Keratinocyte (primary cell): ENCODE data around the gene INSYN2A. TPM values are rescaled to one million over a fixed set of nuclear protein-coding genes. Genes with fewer than 3 reads are reported as not detected.

Experiments
- DNase-seq: peaks from one replicate; pipeline ENCODE4 v3.0.0-alpha.2; 2011; ENCODE audit warnings: low read depth, missing footprints, low spot score
- FAIRE-seq: peaks from 2 replicates; lab custom pipeline; 2011; peaks lifted over from hg19 to GRCh38; lab: Jason Lieb, UNC
- H2AFZ ChIP-seq: 2 replicates; pipeline ENCODE4 v1.6.0; 2012; ENCODE audit warnings: low read length, control low read depth, inconsistent platforms; ENCODE audit not compliant: control insufficient read depth
- H3K27ac ChIP-seq: 2 replicates; pipeline ENCODE4 v1.5.1; 2011; ENCODE audit warnings: low read length; ENCODE audit not compliant: control insufficient read depth, insufficient read depth
- H3K27me3 ChIP-seq: 3 replicates; pipeline ENCODE4 v1.6.0; 2011; ENCODE audit warnings: low read length; ENCODE audit not compliant: control insufficient read depth, insufficient read depth; ENCODE audit errors: extremely low read depth
- H3K36me3 ChIP-seq, 2 experiments: 2 replicates in 1 of 2; 3 replicates in 1 of 2; pipeline ENCODE4 v1.5.1; 2011; ENCODE audit warnings: low read length in 2 of 2, mild to moderate bottlenecking in 1 of 2; ENCODE audit not compliant: control insufficient read depth in 2 of 2, insufficient read depth in 2 of 2; ENCODE audit errors: extremely low read depth in 1 of 2
- H3K4me1 ChIP-seq: 3 replicates; pipeline ENCODE4 v1.5.1; 2011; ENCODE audit warnings: low read length; ENCODE audit not compliant: control insufficient read depth, insufficient read depth; ENCODE audit errors: extremely low read depth
- H3K4me2 ChIP-seq: 3 replicates; pipeline ENCODE4 v1.6.0; 2011; ENCODE audit warnings: low read depth, low read length; ENCODE audit not compliant: control insufficient read depth, insufficient read depth; ENCODE audit errors: extremely low read depth
- H3K4me3 ChIP-seq, 3 experiments: fragments of 200-600 bp in 1 of 3; sonication (generic) in 1 of 3; 2 replicates in 2 of 3; 3 replicates in 1 of 3; pipeline ENCODE4 v1.5.1; 2011 to 2016; ENCODE audit warnings: low read length in 3 of 3, mild to moderate bottlenecking in 3 of 3, control low read depth in 2 of 3, inconsistent platforms in 1 of 3, low read depth in 1 of 3, mixed read lengths in 1 of 3, mixed run types in 1 of 3, moderate library complexity in 1 of 3; ENCODE audit not compliant: control insufficient read depth in 2 of 3, insufficient read depth in 2 of 3; ENCODE audit errors: extremely low read depth in 1 of 3
- H3K79me2 ChIP-seq: 2 replicates; pipeline ENCODE4 v1.6.0; 2012; ENCODE audit warnings: low read length; ENCODE audit not compliant: control insufficient read depth, insufficient read depth
- H3K9ac ChIP-seq: 3 replicates; pipeline ENCODE4 v1.6.0; 2011; ENCODE audit warnings: low read length; ENCODE audit not compliant: control insufficient read depth, insufficient read depth; ENCODE audit errors: extremely low read depth
- H3K9me1 ChIP-seq: 3 replicates; pipeline ENCODE4 v1.6.0; 2011; ENCODE audit warnings: low read length; ENCODE audit not compliant: control insufficient read depth, insufficient read depth; ENCODE audit errors: extremely low read depth
- H3K9me3 ChIP-seq: 2 replicates; pipeline ENCODE4 v1.5.1; 2012; ENCODE audit warnings: low read depth, low read length; ENCODE audit not compliant: control insufficient read depth
- H4K20me1 ChIP-seq: 3 replicates; pipeline ENCODE4 v1.6.0; 2011; ENCODE audit warnings: low read length; ENCODE audit not compliant: control insufficient read depth, insufficient read depth; ENCODE audit errors: extremely low read depth
- EZH2 ChIP-seq: IDR thresholded peaks from one replicate; pipeline ENCODE4 v1.6.1; 2012; ENCODE audit warnings: inconsistent platforms, mild to moderate bottlenecking, low read length, moderate library complexity
- dilution Hi-C: fragments of 300-500 bp; cut with MboI; formaldehyde crosslinking; loops from one replicate; pipeline ENCODE4 v1.7.0; 2020; ENCODE audit warnings: low sequenced_read_pairs; ENCODE audit not compliant: extremely low pct_ligation_motif_present
- polyA plus RNA-seq, 5 experiments: library from polyadenylated mRNA; depleted of rRNA in 3 of 5; stranded (reverse) in 3 of 5; stranded (forward) in 1 of 5; unstranded in 1 of 5; fragments of >200 nt; gene quantifications; 1 replicate in 1 of 5; 2 replicates in 3 of 5; 3 replicates in 1 of 5; pipeline versions ENCODE4 v1.2.1 to v1.2.3, GENCODE V29; 2011 to 2012; ENCODE audit warnings: missing spikeins in 2 of 5, low read depth in 1 of 5, low replicate concordance in 1 of 5
- TF ChIP-seq, protein P1 (sequence below), 3 experiments: IDR thresholded peaks in 1 of 3; conservative IDR thresholded peaks in 1 of 3; optimal IDR thresholded peaks in 1 of 3; 2 replicates in 2 of 3; 3 replicates in 1 of 3; pipeline versions ENCODE3 to v1.5.1; 2011; ENCODE audit warnings: low read length in 3 of 3, mild to moderate bottlenecking in 3 of 3, moderate library complexity in 2 of 3, control low read depth in 1 of 3, inconsistent platforms in 1 of 3; ENCODE audit not compliant: insufficient read depth in 2 of 3; ENCODE audit errors: extremely low read depth in 1 of 3

The INSYN2A gene
- polyA plus RNA-seq, 1 donor (not counting 4 experiments of a cell fraction or from before 2014, with no cell fraction given) = not detected

GRCh38 chr10:127218658-127219057 is 22.3 kb upstream of the INSYN2A start:
- H3K4me1 ChIP-seq = peaks cover 14% of the 10 kb centered on the region
- no peaks in the 10 kb centered on the region for H4K20me1 ChIP-seq
- FAIRE-seq = no peak
- no peaks in the 10 kb centered on the region for H3K9me1 ChIP-seq
- H3K9me3 ChIP-seq = no peaks in the 10 kb centered on the region
- no peaks in the 10 kb centered on the region for H3K27me3 ChIP-seq
- dilution Hi-C loops = no loop called here
- no peak for DNase-seq
- no peak overlapping the region for H3K4me2 ChIP-seq
- TF ChIP-seq EZH2 = no peak
- TF ChIP-seq, protein P1, sequence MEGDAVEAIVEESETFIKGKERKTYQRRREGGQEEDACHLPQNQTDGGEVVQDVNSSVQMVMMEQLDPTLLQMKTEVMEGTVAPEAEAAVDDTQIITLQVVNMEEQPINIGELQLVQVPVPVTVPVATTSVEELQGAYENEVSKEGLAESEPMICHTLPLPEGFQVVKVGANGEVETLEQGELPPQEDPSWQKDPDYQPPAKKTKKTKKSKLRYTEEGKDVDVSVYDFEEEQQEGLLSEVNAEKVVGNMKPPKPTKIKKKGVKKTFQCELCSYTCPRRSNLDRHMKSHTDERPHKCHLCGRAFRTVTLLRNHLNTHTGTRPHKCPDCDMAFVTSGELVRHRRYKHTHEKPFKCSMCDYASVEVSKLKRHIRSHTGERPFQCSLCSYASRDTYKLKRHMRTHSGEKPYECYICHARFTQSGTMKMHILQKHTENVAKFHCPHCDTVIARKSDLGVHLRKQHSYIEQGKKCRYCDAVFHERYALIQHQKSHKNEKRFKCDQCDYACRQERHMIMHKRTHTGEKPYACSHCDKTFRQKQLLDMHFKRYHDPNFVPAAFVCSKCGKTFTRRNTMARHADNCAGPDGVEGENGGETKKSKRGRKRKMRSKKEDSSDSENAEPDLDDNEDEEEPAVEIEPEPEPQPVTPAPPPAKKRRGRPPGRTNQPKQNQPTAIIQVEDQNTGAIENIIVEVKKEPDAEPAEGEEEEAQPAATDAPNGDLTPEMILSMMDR (optimal IDR thresholded peaks at IDR 0.05 in 1 of 3, IDR thresholded peaks at IDR 0.05 in 1 of 3, conservative IDR thresholded peaks at IDR 0.05 in 1 of 3; ENCODE audit: extremely low read depth in 1 of 3, insufficient read depth in 2 of 3, low read length in 3 of 3) = no peak
- no peak overlapping the region for H3K9ac ChIP-seq
- H3K27ac ChIP-seq = no peak overlapping the region
- H3K79me2 ChIP-seq = no peaks in the 10 kb centered on the region
- no peaks in the 10 kb centered on the region for H3K36me3 ChIP-seq
- no peak overlapping the region for H2AFZ ChIP-seq
- H3K4me3 ChIP-seq = no peak overlapping the region

GRCh38 chr10:127216786-127217185 is 20.4 kb upstream of the INSYN2A start:
- Histone ChIP-seq H3K9ac (no peak overlapping the region), H3K36me3 (no peaks in the 10 kb centered on the region), H3K27me3 (no peaks in the 10 kb centered on the region), H3K79me2 (no peaks in the 10 kb centered on the region), H3K4me3 (no peak overlapping the region), H3K9me3 (no peaks in the 10 kb centered on the region), H3K27ac (no peak overlapping the region), H4K20me1 (no peaks in the 10 kb centered on the region), H3K4me1 (peaks cover 14% of the 10 kb centered on the region), H3K4me2 (peak overlapping the region; percentile 61), H3K9me1 (no peaks in the 10 kb centered on the region), H2AFZ (no peak overlapping the region)
- FAIRE-seq (peak; percentile 48), DNase-seq (no peak)
- dilution Hi-C loops = no loop called here
- TF ChIP-seq, protein P1 (optimal IDR thresholded peaks at IDR 0.05 in 1 of 3, IDR thresholded peaks at IDR 0.05 in 1 of 3, conservative IDR thresholded peaks at IDR 0.05 in 1 of 3; ENCODE audit: extremely low read depth in 1 of 3, insufficient read depth in 2 of 3, low read length in 3 of 3) = no peak
- no peak for TF ChIP-seq EZH2
